Prostate gland (tissue), 2 donors: ENCODE measurements around the gene DUSP19.

Experiments used
- CTCF ChIP-seq, 4 experiments: fragments of 200-600 bp in 2 of 4; fragments of 450-650 bp in 2 of 4; sonication (generic) in 2 of 4; IDR thresholded peaks; 1 replicate in 3 of 4; 2 replicates in 1 of 4; pipeline ENCODE4 v1.5.1; 2016 to 2019; ENCODE audit warnings: antibody characterized with exemption in 4 of 4, mild to moderate bottlenecking in 2 of 4, moderate library complexity in 2 of 4
- POLR2A ChIP-seq: fragments of 450-650 bp; IDR thresholded peaks from one replicate; pipeline ENCODE4 v1.6.1; 2016; ENCODE audit warnings: antibody characterized with exemption, mild to moderate bottlenecking
- POLR2AphosphoS5 ChIP-seq: sonication (generic); formaldehyde crosslinking; IDR thresholded peaks from one replicate; pipeline ENCODE4 v1.6.1; 2017; ENCODE audit warnings: antibody characterized with exemption

- no peak for TF ChIP-seq CTCF (IDR thresholded peaks at IDR 0.05)
- TF ChIP-seq POLR2AphosphoS5, result no peak
- no peak for TF ChIP-seq POLR2A
Observed at GRCh38 chr2:183033951-183034350, 44.6 kb upstream of the DUSP19 start.
